ENCODE results near the gene FCRLA. TPM values are rescaled to one million over a fixed set of nuclear protein-coding genes. Genes with fewer than 3 reads are reported as not detected.

FCRLA gene
- total RNA-seq, 2 experiments from 2014 or later = 409 to 672 TPM

DNA sequence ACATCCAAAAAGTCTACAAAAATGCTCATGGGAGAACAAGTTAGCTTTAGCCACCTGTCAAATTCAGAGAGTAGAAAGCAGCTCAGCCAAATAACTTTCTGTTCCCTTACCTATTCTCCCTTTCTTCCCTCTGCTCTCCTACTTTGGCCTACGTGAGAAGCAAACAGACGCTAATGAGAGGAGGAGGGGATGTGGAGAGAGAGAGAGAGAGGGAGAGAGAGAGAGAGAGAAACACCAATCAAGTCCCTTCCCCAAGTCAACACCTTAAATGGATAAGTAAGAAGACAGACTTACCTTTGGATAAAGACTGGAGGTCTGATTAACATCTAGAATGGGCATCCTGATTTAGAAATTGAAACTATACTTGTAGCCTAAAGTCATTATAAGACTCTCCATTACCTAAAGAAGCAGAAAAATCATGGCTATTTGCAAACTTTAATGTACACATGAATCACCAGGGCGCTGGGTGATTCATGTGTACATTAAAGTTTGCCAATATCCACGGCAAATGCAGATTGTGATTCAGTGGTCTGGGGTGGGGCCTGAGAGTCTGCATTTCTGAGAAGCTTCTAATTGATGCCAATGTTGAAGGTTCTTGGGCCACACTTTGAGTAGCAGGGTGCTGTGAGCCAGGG lies 29.4 kb downstream of the FCRLA start:
- H3K9me2 ChIP-seq (ENCODE audit: insufficient read depth, low read length) = no peaks in the 10 kb centered on the region
- no peak overlapping the region for H3K4me3 ChIP-seq (ENCODE audit: low read depth, low read length, poor library complexity, severe bottlenecking)
- H3K27ac ChIP-seq (ENCODE audit: low read depth, low read length, poor library complexity, severe bottlenecking) = no peak overlapping the region
- H3K9me3 ChIP-seq (ENCODE audit: low read length) = no peaks in the 10 kb centered on the region
- ChIA-PET CTCF (ENCODE audit: unreplicated experiment) (interaction anchor here (1.1 to 2.1 kb wide), 2 partner anchors 11 to 13 kb away, joined by 3 to 7 read pairs; partner anchors contain the start of gene DUSP12), POLR2A (interaction anchor here (1.1 to 7.0 kb wide), 5 partner anchors 10 to 88 kb away, joined by 3 to 64 read pairs (median 16); partner anchors contain the start of genes DUSP12 and FCRLA)
- H4K20me1 ChIP-seq (ENCODE audit: insufficient read depth, low read length) = no peaks in the 10 kb centered on the region
- H3K4me1 ChIP-seq (ENCODE audit: insufficient read depth, low read length, poor library complexity, severe bottlenecking) = peaks cover 46% of the 10 kb centered on the region
- H3K79me2 ChIP-seq (ENCODE audit: insufficient read depth, low read depth, low read length) = no peaks in the 10 kb centered on the region
- 0 out of 2 replicates have a peak overlapping the region, but pooled peaks have one; percentile 0 for H3K4me2 ChIP-seq (ENCODE audit: low read length)
- BruUV-seq (replicated peaks) = no TSS peak
- no peak for DNase-seq (ENCODE audit: low spot score)
- no peak for TF ChIP-seq EZH2phosphoT487 (IDR thresholded peaks at IDR 0.05; ENCODE audit: borderline replicate concordance, low read depth, low read length)
- TF ChIP-seq, protein P1, sequence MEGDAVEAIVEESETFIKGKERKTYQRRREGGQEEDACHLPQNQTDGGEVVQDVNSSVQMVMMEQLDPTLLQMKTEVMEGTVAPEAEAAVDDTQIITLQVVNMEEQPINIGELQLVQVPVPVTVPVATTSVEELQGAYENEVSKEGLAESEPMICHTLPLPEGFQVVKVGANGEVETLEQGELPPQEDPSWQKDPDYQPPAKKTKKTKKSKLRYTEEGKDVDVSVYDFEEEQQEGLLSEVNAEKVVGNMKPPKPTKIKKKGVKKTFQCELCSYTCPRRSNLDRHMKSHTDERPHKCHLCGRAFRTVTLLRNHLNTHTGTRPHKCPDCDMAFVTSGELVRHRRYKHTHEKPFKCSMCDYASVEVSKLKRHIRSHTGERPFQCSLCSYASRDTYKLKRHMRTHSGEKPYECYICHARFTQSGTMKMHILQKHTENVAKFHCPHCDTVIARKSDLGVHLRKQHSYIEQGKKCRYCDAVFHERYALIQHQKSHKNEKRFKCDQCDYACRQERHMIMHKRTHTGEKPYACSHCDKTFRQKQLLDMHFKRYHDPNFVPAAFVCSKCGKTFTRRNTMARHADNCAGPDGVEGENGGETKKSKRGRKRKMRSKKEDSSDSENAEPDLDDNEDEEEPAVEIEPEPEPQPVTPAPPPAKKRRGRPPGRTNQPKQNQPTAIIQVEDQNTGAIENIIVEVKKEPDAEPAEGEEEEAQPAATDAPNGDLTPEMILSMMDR (conservative IDR thresholded peaks at IDR 0.05; ENCODE audit: low read length) = no peak
- intact Hi-C loops (cut with micrococcal nuclease; ENCODE audit: unreplicated experiment) = no loop called here
- H2AFZ ChIP-seq (ENCODE audit: low read length) = no peak overlapping the region
- no peaks in the 10 kb centered on the region for H3K36me3 ChIP-seq (ENCODE audit: insufficient read depth, low read length)

DNA sequence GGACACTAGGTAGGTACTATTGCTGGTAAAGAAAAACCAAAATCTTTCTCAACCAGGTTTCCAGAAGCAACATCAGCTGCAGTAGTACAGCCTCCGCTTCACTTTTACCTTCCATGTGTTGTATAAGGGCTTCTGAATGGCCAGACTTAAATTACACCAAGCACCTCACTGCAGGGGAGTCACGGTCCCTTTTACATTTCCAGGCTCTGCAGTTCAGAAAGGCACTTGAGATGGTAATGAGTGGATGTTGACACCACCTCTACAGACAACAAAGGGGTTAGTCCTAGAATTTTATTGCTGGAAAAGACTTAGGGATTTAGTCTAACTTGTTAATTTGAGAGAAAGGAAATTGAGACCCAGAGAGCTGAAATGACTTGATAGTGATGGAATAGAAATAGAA lies 30.6 kb downstream of the FCRLA start:
- Histone ChIP-seq H3K4me1 (ENCODE audit: insufficient read depth, low read length, poor library complexity, severe bottlenecking) (peaks cover 48% of the 10 kb centered on the region), H3K9me2 (ENCODE audit: insufficient read depth, low read length) (no peaks in the 10 kb centered on the region), H3K79me2 (ENCODE audit: insufficient read depth, low read depth, low read length) (no peaks in the 10 kb centered on the region), H3K27ac (ENCODE audit: low read depth, low read length, poor library complexity, severe bottlenecking) (no peak overlapping the region), H2AFZ (ENCODE audit: low read length) (peak overlapping the region; percentile 65; the same call in 1 of the 2 replicates), H3K36me3 (ENCODE audit: insufficient read depth, low read length) (no peaks in the 10 kb centered on the region), H3K9me3 (ENCODE audit: low read length) (no peaks in the 10 kb centered on the region), H3K4me2 (ENCODE audit: low read length) (no peak overlapping the region), H4K20me1 (ENCODE audit: insufficient read depth, low read length) (no peaks in the 10 kb centered on the region), H3K4me3 (ENCODE audit: low read depth, low read length, poor library complexity, severe bottlenecking) (no peak overlapping the region)
- BruUV-seq (replicated peaks) = no TSS peak
- no peak for TF ChIP-seq EZH2phosphoT487 (IDR thresholded peaks at IDR 0.05; ENCODE audit: borderline replicate concordance, low read depth, low read length)
- TF ChIP-seq, protein P1 (conservative IDR thresholded peaks at IDR 0.05; ENCODE audit: low read length) = no peak
- ChIA-PET CTCF (ENCODE audit: unreplicated experiment) (interaction anchor here (1.1 to 2.4 kb wide), 3 partner anchors 11 to 36 kb away, joined by 6 to 12 read pairs (median 7); partner anchors contain the start of genes DUSP12 and FCRLA), POLR2A (interaction anchor here (0.6 to 7.0 kb wide), 9 partner anchors 11 to 90 kb away, joined by 3 to 64 read pairs (median 5); partner anchors contain the start of genes DUSP12 and FCRLA)
- intact Hi-C loops (cut with micrococcal nuclease; ENCODE audit: unreplicated experiment) = loop anchor here (1.0 to 2.0 kb wide), 3 partner anchors 25 to 90 kb away; partner anchors contain the start of gene FCRLA
- no peak for DNase-seq (ENCODE audit: low spot score)

Measured in OCI-LY7 (cell line).